ENCODE data around the gene NOTUM.
"Not testable (repeated sequence)": the region's sequence is repeated elsewhere in the genome, so short reads cannot be mapped to it uniquely, and the experiment has no call there.

The NOTUM gene

GRCh38 chr17:81986606-81987005 lies 25.6 kb upstream of the NOTUM start:
- ChIA-PET POLR2A (interaction anchor here (1.1 kb wide), 1 partner anchor 44 kb away, joined by 3 read pairs; no protein-coding TSS in a partner anchor), CTCF (no interaction called here)
- no peak for DNase-seq (ENCODE audit: extremely low spot score)
- TF ChIP-seq L3MBTL2 (conservative IDR thresholded peaks at IDR 0.05) (no peak), CTBP1 (IDR thresholded peaks at IDR 0.05; ENCODE audit: borderline replicate concordance) (no peak), SP1 (IDR thresholded peaks at IDR 0.05) (no peak), FOXM1 (IDR thresholded peaks at IDR 0.05; ENCODE audit: borderline replicate concordance) (no peak), NFRKB (IDR thresholded peaks at IDR 0.05) (no peak), FOXK2 (IDR thresholded peaks at IDR 0.05) (no peak), HDGF (IDR thresholded peaks at IDR 0.05; ENCODE audit: borderline replicate concordance) (no peak), ZNF384 (IDR thresholded peaks at IDR 0.05) (no peak), BHLHE40 (IDR thresholded peaks at IDR 0.05; ENCODE audit: borderline replicate concordance) (no peak), LEF1 (IDR thresholded peaks at IDR 0.05; ENCODE audit: borderline replicate concordance) (no peak), ELF4 (IDR thresholded peaks at IDR 0.05) (no peak), TARDBP (IDR thresholded peaks at IDR 0.05) (no peak), FOXA1 (IDR thresholded peaks at IDR 0.05) (no peak), ARNT (IDR thresholded peaks at IDR 0.05) (no peak), PKNOX1 (IDR thresholded peaks at IDR 0.05) (no peak), SUZ12 (IDR thresholded peaks at IDR 0.05) (no peak)

- POLR2A ChIA-PET, result interaction anchor here (1.0 kb wide), 1 partner anchor 275 kb away, joined by 3 read pairs; no protein-coding TSS in a partner anchor
- CTCF ChIA-PET, result interaction anchor here (0.7 to 1.1 kb wide), 2 partner anchors 25 to 221 kb away, joined by 3 read pairs; no protein-coding TSS in a partner anchor
- no peak for DNase-seq (ENCODE audit: extremely low spot score)
- TF ChIP-seq FOXM1 (IDR thresholded peaks at IDR 0.05; ENCODE audit: borderline replicate concordance) (no peak), NFRKB (IDR thresholded peaks at IDR 0.05) (no peak), SP1 (IDR thresholded peaks at IDR 0.05) (no peak), HDGF (IDR thresholded peaks at IDR 0.05; ENCODE audit: borderline replicate concordance) (no peak), FOXK2 (IDR thresholded peaks at IDR 0.05) (no peak), ELF4 (IDR thresholded peaks at IDR 0.05) (no peak), FOXA1 (IDR thresholded peaks at IDR 0.05) (no peak), L3MBTL2 (conservative IDR thresholded peaks at IDR 0.05) (no peak), ARNT (IDR thresholded peaks at IDR 0.05) (no peak), BHLHE40 (IDR thresholded peaks at IDR 0.05; ENCODE audit: borderline replicate concordance) (no peak), PKNOX1 (IDR thresholded peaks at IDR 0.05) (no peak), TARDBP (IDR thresholded peaks at IDR 0.05) (no peak), SUZ12 (IDR thresholded peaks at IDR 0.05) (no peak)
Measured at GRCh38 chr17:81984773-81985410, 23.9 kb upstream of the NOTUM start.

GRCh38 chr17:81983639-81984373 lies 22.8 kb upstream of the NOTUM start:
- POLR2A ChIA-PET, result no interaction called here
- TF ChIP-seq NFRKB (IDR thresholded peaks at IDR 0.05) (no peak), HDGF (IDR thresholded peaks at IDR 0.05; ENCODE audit: borderline replicate concordance) (no peak), FOXM1 (IDR thresholded peaks at IDR 0.05; ENCODE audit: borderline replicate concordance) (no peak), LEF1 (IDR thresholded peaks at IDR 0.05; ENCODE audit: borderline replicate concordance) (no peak), TARDBP (IDR thresholded peaks at IDR 0.05) (no peak), SP1 (IDR thresholded peaks at IDR 0.05) (no peak), PKNOX1 (IDR thresholded peaks at IDR 0.05) (no peak), FOXA1 (IDR thresholded peaks at IDR 0.05) (no peak), L3MBTL2 (conservative IDR thresholded peaks at IDR 0.05) (no peak), FOXK2 (IDR thresholded peaks at IDR 0.05) (no peak), BHLHE40 (IDR thresholded peaks at IDR 0.05; ENCODE audit: borderline replicate concordance) (no peak), CTBP1 (IDR thresholded peaks at IDR 0.05; ENCODE audit: borderline replicate concordance) (no peak), ZNF384 (IDR thresholded peaks at IDR 0.05) (no peak), SUZ12 (IDR thresholded peaks at IDR 0.05) (no peak), ARNT (IDR thresholded peaks at IDR 0.05) (no peak), ELF4 (IDR thresholded peaks at IDR 0.05) (no peak)
- no peak for DNase-seq (ENCODE audit: extremely low spot score)
- CTCF ChIA-PET, result interaction anchor here (0.7 to 1.1 kb wide), 2 partner anchors 24 to 222 kb away, joined by 3 read pairs; no protein-coding TSS in a partner anchor

GRCh38 chr17:81983011-81983638 lies 22.1 kb upstream of the NOTUM start:
- TF ChIP-seq LEF1 (IDR thresholded peaks at IDR 0.05; ENCODE audit: borderline replicate concordance) (no peak), FOXA1 (IDR thresholded peaks at IDR 0.05) (no peak), ARNT (IDR thresholded peaks at IDR 0.05) (no peak), TARDBP (IDR thresholded peaks at IDR 0.05) (no peak), L3MBTL2 (conservative IDR thresholded peaks at IDR 0.05) (no peak), SP1 (IDR thresholded peaks at IDR 0.05) (no peak), PKNOX1 (IDR thresholded peaks at IDR 0.05) (no peak), FOXK2 (IDR thresholded peaks at IDR 0.05) (no peak)
- POLR2A ChIA-PET, result no interaction called here
- CTCF ChIA-PET, result interaction anchor here (0.7 kb wide), 1 partner anchor 114 kb away, joined by 3 read pairs; no protein-coding TSS in a partner anchor
- no peak for DNase-seq (ENCODE audit: extremely low spot score)

- POLR2A ChIA-PET, result interaction anchor here (1.8 kb wide), 1 partner anchor 22 kb away, joined by 4 read pairs; no protein-coding TSS in a partner anchor
- CTCF ChIA-PET, result interaction anchor here (0.7 kb wide), 1 partner anchor 16 kb away, joined by 3 read pairs; no protein-coding TSS in a partner anchor
- not testable (repeated sequence) for DNase-seq (ENCODE audit: extremely low spot score)
Measured at GRCh38 chr17:81981511-81981910, 20.5 kb upstream of the NOTUM start.
